Breast epithelium (tissue), 3 donors: ENCODE results near the gene KDM3B.

ENCODE experiments used
- CTCF ChIP-seq, 3 donors: fragments of 450-650 bp; IDR thresholded peaks; one replicate each; pipeline ENCODE4 v1.5.1; 2016 to 2017; ENCODE audit warnings: antibody characterized with exemption in 3 of 3, mild to moderate bottlenecking in 3 of 3, moderate library complexity in 3 of 3
- POLR2AphosphoS5 ChIP-seq, 3 donors: sonication (generic); formaldehyde crosslinking; IDR thresholded peaks; one replicate each; pipeline ENCODE4 v1.6.1; 2017; ENCODE audit warnings: antibody characterized with exemption in 3 of 3

GRCh38 chr5:138372653-138373052 is 20.2 kb downstream of the KDM3B start:
- TF ChIP-seq CTCF (IDR thresholded peaks at IDR 0.05), result no peak
- TF ChIP-seq POLR2AphosphoS5 (IDR thresholded peaks at IDR 0.05), result no peak
